Stimulated activated CD4-positive, alpha-beta T cell treated with anti-CD3 and anti-CD28 coated beads, Interleukin-15, amount 100 ng/mL, for 1 hour (primary cell): ENCODE data around the gene YPEL2.
"Not testable (repeated sequence)": the region's sequence is repeated elsewhere in the genome, so short reads cannot be mapped to it uniquely, and the experiment has no call there.

Experiments used
- DNase-seq, 2 donors: peaks; one replicate each; pipeline ENCODE4 v3.0.0-alpha.2; 2020; ENCODE audit warnings: low read depth in 1 of 2, low spot score in 1 of 2

Gene YPEL2, protein sequence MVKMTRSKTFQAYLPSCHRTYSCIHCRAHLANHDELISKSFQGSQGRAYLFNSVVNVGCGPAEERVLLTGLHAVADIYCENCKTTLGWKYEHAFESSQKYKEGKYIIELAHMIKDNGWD

DNA sequence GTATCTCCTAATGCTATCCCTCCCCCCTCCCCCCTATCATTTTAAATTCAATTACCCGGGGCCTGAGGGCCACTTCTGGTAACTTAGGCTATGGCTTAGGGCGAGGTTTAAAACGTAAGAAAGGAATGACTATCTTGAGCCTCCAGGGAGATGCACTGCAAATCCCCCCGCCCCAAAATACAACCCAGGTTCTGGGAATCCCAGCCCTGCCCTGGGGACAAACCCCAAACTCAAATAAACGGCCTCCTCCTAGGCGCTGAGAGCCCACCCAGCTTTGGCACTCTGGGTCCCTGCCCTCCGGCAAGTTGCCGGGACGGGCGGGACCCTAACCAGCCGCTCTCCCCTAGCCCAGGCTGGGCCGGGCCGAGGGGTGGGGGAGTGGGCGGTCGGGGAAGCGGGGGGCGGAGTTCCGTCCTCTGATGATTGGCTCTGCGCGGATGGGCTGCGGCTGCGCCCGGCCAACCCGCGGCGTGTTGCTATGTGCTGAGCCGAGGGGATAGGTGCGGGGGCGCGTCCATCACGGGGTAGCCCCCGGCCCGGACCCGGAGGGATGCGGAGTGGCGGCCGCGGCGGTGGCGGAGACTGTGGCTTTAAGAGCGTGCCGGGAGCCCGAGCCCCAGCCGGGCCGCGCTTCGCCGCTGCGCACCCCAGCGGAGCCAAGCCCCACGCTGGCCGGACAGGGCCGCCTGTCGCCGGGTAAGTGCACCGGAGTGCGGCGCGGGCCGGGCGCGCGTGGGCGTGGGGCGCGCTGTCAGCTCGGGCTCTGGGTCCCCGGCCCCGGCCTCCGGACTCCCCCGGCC, at the start of gene YPEL2:
YPEL2 (plus strand) TSS at position 527 of the 800 bp plus-strand sequence. CDS start 21,755 bp downstream, outside the sequence.
- DNase-seq = peak; percentile 77 to 82

DNA sequence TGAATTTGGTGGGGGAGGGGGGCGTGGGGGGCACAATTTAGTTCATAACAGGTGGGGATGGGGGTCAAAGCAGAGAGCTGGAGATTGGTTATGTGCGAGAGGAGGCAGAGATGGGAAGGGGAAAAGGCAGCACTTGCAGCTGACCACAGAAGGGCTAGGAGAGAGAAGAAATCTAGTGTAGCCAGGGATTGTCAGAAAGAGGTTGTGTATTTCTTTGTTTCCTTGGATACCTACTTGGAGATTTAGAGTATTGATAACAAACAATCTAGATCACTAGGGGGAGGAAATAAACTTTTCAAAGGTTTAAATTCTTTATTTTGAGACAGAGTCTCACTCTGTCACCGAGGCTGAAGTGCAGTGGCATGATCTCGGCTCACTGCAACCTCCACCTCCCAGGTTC, 47.1 kb upstream of the YPEL2 start:
- no peak for DNase-seq

DNA sequence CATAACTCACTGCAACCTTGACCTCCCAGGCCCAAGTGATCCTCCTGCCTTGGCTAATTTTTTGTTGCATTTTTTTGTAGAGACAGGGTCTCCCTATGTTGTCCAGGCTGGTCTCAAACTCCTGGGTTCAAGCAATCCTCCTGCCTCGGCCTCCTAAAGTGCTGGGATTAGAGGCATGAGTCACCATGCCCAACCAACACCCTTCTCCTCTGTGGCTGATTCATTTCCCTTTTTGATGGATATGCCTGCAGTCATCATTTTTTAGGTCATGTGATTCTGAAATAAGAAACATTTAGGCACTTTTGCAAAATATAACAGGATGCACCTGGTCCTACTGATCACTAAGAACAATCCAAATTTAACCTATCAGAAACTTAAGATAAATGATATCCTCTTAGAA, 44.0 kb upstream of the YPEL2 start:
- no peak for DNase-seq

DNA sequence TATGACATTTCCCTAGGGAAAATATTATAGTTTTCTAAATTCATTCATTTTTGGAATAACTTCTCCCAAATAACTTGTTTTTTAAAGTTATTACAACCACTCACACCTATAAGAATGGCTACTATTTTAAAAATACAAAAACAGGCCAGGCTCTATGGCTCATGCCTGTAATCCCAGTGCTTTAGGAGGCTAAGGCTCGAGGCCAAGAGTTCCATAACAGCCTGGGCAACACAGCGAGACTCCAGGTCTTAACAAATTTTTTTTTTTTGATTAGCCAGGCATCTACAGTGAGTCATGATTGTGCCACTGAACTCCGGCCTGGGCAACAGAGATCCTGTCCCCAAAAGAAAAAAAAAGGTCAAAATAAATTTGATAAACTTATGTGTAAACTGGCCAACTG, 43.6 kb upstream of the YPEL2 start:
- DNase-seq = no peak

DNA sequence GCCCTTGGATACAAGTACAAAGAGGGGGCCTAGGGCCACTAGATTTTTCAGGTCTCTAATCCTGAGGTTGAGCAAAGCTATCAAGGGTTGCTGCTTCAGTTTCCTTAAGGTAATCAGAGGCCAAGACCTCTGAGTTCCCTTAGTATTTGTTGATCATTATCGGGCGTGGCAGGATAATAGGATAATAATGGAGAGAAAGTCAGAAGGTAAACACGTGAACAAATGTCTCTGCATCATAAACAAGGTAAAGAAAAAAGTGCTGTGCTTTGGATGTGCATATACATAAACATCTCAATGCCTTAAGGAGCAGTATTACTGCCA, 41.5 kb upstream of the YPEL2 start:
- DNase-seq = no peak

DNA sequence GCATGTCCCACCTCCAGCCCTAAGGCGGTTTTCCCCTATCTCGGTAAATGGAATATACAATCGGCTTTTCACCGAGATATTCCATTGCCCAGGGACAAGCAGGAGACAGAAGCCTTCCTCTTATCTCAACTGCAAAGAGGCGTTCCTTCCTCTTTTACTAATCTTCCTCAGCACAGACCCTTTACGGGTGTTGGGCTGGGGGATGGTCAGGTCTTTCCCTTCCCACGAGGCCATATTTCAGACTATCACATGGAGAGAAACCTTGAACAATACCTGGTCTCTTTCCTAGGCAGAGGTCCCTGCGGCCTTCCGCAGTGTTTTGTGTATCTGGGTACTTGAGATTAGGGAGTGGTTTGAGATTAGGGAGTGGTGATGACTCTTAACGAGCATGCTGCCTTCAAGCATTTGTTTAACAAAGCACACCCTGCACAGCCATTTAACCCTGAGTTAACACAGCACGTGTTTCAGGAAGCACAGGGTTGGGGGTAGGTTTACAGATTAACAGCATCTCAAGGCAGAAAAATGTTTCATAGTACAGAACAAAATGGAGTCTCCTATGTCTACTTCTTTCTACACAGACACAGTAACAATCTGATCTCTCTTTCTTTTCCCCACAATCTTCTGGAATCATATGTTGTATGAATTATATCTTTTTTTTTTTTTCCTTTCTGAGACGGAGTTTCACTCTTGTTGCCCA, 41.0 kb upstream of the YPEL2 start:
- not testable (repeated sequence) for DNase-seq

DNA sequence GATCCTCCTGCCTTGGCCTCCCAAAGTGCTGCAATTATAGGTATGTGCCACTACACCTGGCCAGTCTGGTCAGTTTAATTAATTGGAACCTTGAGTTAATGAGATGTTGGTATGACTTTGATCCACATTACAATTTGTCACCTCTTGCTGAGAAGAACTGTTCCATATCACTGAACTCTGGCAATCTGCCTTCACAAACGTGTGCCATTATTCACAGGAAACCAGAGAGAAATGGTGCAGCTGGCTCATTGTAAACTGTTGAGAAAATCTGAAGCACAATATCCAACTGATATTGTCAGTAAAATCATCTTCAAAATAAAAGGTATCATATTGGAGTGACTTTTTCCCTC, 39.3 kb upstream of the YPEL2 start:
- DNase-seq = no peak

DNA sequence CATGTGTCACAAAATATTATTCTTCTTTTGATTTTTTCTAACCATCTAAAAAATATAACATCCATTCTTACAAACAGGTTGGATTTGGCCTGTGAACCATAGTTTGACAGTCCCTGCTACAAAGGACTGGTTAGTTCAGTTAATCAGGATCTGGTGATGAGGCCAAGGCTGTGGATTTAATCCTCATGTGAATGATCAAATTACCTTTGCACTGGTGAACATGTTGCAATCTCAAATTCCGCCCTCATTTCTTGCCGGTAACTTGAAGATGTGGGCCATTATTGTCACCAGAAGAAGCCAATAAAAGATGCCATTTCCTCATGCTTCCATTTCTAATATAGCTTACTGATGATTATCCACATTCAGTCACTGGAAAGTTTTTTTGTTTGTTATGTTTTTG, 35.3 kb upstream of the YPEL2 start:
- DNase-seq = no peak

DNA sequence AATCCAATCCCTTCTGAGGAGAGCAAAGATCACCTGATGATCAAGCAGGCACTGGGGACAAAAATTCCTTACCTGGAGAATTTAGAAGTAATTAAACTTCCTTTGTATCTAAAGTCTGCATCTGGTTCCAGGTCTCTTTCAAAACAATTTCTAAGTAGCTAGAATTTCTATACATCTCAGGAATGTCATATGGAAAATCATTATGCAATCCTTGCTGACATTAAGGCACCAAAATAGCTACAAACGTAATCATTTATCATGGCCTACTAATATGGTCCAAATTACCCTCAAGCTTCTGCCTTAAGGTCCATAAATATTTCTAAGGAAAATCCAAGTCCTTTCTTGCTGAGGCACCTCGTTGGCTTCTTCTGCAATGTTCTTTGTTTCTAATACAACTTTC, 32.9 kb upstream of the YPEL2 start:
- no peak for DNase-seq

DNA sequence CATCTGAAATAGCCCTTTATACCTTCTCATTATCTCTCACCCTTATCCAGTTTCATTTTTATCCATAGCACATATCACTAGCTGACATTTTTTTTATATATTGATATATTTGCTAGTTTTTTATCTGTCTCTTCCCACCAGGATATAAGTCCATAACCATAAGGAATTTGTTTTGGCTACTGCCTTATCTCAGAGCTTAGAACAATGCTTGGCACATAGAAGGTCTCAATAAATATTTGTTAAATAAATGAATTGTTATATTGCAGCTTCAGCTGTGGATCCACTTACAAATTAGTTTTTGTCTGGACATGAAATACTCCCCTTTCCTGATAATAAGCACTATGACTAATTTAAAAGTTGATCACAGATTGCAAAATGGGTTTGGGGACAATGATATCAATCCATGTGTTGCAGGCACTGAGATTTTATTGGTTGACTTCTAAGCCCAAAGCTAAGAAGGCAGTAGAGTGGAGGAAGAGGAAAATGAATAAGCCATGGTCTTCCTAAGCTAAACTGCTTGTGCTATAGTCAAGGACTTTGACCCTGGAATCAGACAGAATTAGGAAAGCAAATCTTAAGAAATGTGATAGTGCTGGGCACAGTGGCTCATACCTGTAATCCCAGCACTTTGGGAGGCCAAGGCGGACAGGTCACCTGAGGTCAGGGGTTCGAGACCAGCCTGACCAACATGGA, 31.9 kb upstream of the YPEL2 start:
- no peak for DNase-seq

DNA sequence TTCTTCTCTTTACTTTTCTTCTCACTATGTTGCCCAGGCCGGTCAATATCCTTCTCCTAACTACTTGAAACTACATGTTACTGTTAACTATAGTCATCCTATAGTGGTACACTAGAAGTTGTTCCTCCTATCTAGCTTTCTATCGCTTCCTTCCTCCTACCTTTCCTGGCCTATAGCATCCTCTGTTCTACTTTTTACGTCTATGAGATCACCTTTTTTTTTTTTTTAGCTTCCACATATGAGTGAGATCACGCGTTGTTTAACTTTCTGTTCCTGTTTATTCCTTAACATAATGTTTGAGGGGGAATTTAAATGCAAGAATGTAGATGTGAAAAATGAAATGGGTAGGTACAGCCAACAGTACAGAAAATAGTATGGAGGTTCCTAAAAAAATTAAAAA, 30.5 kb upstream of the YPEL2 start:
- no peak for DNase-seq

DNA sequence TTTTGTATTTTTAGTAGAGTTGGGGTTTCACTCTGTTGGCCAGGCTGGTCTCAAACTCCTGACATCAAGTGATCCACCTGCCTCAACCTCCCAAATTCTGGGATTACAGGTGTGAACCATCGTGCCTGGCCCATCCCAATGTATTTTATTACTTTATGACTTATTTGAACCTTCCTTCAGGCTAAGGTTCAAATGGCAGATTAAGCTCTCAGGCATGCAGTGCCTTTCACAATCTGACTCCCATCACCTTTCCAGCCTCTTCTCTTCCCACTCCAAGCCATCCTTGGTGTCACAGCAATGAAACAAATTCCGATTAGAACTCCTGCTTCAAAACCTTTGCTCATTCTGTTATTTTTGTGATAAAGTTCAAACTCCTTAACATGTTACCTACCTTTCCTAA, 26.6 kb upstream of the YPEL2 start:
- no peak for DNase-seq

DNA sequence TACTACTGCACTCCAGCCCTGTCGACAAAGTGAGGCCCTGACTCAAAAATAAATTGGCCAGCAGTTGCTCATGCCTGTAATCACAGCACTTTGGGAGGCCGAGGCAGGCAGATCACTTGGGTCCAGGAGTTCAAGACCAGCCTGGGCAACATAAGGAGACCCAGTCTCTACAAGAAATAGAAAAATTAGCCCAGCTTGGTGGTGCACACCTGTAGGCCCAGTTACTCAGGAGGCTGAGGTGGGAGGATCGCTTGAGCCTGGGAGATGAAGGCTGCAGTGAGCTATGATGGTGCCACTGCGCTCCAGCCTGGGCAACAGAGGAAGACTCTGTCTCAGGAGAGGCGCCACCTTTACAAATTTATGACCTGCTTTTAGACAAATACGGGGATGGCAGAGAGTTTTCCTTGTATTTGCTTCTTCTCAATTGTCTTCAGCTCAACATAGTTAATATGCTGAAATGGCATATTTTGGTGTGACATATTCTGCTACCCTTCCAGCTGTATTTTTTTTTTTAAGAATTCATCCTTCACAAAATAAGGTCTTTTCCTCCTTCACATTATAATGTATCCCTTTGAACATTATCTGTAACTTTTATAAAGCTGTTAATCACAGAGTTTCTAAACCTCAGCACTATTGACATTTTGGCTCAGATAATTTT, 21.1 kb upstream of the YPEL2 start:
- no peak for DNase-seq

DNA sequence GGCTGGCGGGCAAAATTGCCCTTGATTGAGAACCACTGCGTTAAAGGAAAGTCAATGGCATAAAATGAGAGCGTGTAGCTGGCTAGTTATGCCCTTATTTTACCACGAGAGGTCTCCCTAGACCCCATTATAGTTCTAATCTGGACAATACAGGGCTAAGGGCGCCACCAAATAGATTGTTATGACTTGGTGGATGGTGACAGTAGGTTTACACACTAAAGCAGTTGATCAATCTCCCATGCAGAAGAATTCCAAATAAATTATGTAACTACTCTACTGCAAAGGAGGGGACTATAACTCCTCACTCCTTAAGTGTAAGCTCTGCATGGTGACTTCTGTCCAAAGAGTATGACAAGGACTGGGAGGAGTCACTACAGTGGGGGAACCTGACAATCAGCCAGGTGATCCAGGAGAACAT, 20.4 kb upstream of the YPEL2 start:
- no peak for DNase-seq

DNA sequence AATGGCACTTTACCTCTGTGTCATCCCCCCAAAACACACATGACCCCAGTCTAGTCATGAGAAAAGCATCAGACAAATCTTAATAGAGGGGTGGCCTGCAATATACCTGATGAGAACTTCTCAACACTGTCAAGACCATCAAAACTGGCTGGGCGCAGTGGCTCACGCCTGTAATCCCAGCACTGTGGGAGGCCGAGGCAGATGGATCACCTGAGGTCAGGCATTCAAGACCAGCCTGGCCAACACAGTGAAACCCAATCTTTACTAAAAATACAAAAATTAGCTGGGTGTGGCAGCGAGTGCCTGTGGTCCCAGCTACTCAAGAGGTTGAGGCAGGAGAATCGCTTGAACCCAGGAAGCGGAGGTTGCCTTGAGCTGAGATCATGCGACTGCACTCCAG, 19.9 kb upstream of the YPEL2 start:
- not testable (repeated sequence) for DNase-seq

DNA sequence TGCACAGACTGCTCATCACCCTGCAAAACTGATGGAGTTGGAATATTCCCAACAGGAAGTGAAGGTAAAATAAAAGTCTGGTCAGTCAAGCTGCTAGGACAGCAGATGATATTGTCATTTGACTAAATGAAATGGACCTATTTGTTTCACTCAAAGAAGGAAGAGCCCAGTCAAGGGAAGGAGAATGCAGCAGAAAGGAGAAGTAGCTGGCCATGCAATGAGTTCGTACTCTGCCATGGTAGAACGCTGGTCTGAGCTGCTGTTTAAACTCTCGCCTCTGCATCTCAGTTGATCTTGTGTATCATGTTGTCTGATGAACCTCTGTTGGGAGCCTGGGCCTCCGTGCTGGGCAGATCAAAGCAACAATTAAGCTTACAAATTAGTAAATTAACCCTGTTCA, 15.6 kb upstream of the YPEL2 start:
- DNase-seq = no peak

DNA sequence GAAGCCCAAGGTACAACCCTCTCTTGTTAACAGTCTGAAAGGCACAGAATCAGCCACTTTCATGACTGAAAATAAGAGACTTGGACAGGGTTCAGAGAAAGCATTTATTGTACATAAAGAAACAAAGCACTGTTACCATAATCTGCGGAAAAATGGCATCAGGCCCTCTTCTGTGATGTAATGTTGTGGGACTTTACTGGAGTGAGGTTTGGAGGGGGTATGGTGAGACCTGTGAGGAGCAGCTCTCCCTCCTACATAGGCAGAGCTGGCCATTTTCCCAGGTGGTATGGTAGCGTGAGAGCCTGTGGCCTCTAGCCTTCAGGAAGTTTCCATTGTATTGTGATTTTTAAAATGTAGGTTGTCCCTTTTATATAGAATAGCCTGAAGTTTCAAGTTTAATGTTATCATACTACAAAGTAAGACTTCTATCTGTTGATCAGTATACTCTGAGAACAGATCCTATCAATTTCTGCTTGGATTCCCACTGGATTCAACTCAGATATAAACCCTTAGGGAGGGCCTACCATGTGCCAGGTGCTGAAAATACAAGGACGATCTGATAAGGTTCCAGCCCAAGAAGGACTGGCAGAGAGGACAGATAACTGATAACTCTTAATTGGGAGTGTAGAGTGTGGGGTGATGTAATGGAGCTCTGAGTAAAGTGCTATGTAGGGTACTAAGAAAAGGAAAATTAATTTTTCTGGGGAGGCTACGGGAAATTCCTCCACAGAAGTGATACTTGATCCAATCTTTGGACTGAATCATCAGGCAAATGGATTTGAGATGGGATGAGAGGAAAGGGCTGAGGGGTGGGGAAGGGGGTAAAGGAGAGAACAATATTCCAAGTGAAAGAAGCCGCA, 4.1 kb upstream of the YPEL2 start:
- no peak for DNase-seq

DNA sequence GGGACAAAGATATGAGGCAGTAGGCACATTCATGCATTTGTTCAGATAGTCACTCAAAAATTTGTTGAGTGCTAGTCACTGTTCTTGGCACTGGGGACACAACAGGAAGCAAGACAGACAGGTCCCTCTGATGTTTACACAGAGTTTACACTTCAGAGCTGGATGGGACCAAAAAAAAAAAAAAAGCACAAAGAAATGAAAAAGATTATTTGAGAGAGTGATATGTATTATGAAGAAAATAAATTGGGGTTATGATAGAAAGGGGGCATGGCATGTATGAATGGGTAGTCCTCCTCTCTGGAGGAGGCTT, 3.5 kb upstream of the YPEL2 start:
- no peak for DNase-seq

DNA sequence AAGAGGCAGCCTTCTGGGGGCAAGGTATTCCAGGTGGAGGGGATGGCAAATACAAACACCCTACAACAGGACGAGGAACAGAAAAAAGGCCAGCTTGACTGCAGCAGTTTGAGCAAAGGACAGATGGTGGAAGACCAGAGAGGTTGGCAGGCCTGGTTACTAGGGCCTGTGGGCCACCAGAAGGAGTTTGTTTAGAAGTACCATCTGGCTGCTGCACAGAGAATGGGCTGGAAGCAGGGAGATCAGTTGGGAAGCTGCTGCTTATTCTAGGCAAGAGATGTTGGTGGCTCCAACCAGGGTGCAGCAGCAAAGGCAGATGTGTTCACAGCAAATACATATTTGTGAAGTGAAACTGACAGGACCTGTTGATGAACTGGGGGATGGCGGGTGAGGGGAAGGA, 2.9 kb upstream of the YPEL2 start:
- DNase-seq = no peak

DNA sequence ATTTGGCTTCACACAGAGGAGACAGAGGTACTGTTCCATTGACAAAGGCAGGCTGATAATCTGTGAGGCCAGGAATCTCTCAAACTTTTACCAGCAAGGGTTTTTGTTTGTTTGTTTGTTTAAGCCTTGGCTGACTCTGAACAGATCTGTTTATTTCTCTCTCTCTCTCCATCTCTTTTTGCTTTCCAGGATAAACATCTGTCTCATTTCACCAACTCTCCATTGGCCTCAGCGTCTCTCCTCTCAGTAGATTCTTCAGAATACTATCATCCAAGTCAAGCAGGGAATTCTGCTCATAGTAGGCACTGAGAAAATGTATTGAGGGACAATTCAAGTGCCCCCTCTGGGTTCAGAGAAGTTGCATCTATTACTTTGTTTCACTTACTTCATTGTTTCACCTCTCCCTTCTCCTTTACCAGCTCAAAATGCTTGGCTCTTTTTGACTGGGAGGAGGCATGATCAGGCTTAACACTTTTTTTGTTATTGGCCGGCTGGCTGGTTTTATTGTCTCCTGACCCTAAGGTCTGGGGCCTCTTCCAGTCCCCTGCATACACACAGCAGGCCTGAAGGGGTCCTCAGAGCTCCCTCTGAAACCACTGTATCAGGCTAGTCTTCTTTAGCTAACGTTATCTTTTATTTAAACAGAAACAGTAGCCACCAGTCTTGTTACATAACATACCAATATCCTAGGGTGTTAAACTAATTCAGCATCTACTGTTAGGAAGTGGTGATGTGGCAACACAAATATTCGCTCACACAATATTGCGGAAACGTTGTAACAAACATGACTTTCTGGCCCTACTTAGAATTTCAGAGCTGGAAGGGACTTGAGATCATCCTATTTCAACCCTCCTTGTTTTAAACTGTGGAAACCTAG, 2.0 kb upstream of the YPEL2 start:
- peak in 1 of 2 donors; percentile 24 for DNase-seq
